GM19397 (cell line): Measurements from ENCODE around the gene ARID5B.
A peak's percentile ranks its signal among the peaks of the same experiment; 100 is the strongest.

Experiments used
- ATAC-seq: cut with Tn5 transposase; IDR thresholded peaks from one replicate; pipeline ENCODE4 v1.9.1; 2021; ENCODE audit warnings: mild to moderate bottlenecking, moderate library complexity; ENCODE audit not compliant: unreplicated experiment

Gene ARID5B

GRCh38 chr10:62047228-62047892, 145.9 kb downstream of the ARID5B start:
- ATAC-seq: no peak

GRCh38 chr10:62047960-62048383, 146.5 kb downstream of the ARID5B start:
- ATAC-seq: no peak

- ATAC-seq: no peak
Measured at GRCh38 chr10:62048470-62048869, 147.0 kb downstream of the ARID5B start.

GRCh38 chr10:62048919-62049623, 147.6 kb downstream of the ARID5B start:
- no peak for ATAC-seq

GRCh38 chr10:62049624-62050345, 148.3 kb downstream of the ARID5B start:
- no peak for ATAC-seq

DNA sequence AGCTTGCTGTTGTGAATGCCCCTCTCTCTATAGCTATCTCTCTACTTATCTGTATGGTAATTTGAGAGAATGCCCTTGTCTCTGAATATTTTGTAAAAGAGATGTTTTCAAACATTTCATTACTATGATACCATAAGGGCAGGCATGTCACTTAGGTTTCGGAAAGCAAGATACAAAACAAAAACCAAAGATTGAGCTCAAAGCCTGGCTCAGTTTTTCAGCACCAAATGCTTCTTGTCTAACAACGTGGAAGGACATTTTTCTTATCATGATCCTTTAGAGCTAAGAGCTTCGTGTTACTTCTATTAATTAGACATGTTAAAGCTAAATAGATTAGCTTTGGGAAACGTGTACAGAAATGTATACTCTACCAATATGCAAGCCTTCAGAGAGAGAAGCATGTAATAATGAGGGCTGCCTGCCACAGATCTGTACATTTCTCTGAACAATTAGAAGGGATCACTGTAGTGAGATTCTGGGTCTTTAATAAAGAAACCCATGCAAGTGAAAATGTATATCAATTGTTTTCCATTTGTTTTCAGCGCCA, 148.9 kb downstream of the ARID5B start:
- ATAC-seq: no peak

- ATAC-seq: peak; percentile 35
Measured at GRCh38 chr10:62050893-62051433, 149.5 kb downstream of the ARID5B start.

DNA sequence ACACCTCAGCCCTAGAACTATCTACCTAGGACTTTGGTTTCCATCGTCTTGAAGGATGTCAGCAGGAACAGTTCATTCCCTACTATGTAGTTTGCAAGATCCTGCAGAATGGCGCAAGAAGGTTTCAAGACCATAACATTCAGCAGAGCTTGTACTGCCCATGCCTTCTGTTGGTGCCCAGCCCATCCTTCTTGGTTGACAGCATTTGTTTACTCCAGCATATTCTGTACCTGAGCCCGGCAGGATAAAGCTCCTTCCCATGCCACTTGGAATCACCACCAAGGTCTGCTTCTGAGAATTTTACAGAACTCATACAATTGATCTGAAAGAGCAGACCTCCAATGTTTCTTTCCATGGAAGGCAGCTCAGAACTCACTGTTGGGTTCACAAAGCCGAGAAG, 150.8 kb downstream of the ARID5B start:
- ATAC-seq: no peak

DNA sequence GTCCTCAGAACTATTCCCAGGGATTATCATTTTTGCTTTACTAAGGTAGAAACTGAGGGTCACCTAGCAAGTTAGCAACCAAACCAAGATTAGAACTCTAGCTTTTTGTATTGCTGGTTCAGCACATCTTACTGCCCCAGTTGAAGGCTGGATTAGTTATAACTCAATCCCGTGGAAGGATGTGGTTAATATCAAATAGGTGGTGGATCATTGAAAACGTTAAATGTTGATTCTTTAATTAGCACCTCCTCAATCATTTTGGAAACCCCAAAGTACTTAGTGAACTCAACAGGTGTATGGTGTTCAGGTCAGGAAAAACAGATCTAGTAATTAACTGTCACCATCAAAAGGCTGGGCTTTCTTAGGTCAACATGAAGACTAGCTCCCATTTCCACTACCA, 152.4 kb downstream of the ARID5B start:
- no peak for ATAC-seq

DNA sequence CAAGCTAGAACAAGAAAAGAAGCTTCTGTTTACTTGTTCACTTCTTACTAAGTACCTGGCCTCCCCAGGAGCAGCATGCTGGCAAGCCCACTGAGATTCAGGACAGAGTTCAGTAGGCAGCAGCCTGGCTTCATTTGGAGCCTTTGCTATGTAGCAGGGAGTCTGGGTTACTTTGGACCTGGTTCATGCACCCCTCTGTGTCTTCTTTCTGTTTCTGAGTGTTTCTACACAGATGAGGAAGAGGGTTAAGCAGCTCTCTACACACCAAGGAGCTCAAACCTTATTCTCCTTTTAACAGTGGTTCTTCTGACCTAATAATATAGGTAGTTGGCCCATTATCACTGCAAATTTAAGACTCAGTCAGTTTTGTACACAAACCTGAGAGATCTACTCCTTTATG, 152.9 kb downstream of the ARID5B start:
- peak; percentile 40 for ATAC-seq

DNA sequence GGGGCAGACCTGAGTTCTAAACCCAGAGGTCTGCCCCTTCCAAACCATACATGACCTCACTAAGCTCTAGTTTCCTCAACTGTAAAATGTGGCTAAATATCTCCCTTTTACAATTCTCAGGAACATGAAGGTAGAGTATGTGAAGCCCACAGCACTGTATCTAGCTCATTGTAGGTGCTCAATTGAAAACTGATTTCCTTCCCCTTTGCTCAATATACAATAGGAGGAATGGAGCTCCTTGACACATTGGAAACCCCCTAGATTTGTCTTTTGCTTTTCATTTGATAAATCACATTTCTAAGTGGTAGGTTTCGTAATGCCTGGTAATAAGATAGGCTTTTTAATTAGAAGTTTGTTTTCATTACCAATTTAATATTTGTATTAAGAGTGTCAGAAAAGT, 153.3 kb downstream of the ARID5B start:
- peak; percentile 23 for ATAC-seq

GRCh38 chr10:62056219-62056618, 154.7 kb downstream of the ARID5B start:
- no peak for ATAC-seq

GRCh38 chr10:62056698-62057097, 155.2 kb downstream of the ARID5B start:
- no peak for ATAC-seq

GRCh38 chr10:62057359-62057758, 155.9 kb downstream of the ARID5B start:
- ATAC-seq: no peak

GRCh38 chr10:62057850-62058249, 156.4 kb downstream of the ARID5B start:
- ATAC-seq: no peak

- ATAC-seq: no peak
Measured at GRCh38 chr10:62058476-62058875, 157.0 kb downstream of the ARID5B start.

GRCh38 chr10:62058896-62059216, 157.4 kb downstream of the ARID5B start:
- no peak for ATAC-seq

DNA sequence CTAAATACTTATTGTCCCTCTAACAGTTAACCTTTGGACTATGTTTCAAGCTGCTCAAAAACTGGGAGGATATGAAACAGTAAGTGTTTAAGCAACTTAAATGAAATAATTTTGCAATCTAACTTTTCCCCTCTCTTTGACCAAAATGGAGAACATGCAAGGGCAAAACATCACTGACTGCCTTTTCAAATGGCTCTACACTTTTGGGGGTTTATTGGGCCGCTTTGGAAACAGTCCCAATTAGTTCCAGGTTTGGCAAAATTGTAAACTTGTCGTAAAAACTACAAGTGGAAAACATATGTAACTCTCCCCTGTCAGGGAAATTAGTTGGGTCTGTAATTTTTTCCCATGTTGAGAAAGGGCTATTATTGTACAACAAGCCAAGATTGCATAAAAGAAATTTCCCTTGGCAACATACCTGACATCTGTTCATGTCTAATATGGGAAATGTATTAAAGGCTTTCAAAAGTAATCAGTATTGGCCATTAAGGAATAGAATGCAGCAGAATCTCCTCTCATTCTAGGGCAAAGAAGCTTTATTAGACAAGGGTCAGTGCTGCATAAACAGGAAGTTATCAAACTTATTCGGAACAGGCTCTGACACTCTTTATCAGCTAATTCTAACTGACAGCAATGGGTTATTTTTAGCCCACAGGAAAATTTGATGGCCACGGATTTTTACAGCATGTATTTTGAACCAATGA, 157.9 kb downstream of the ARID5B start:
- no peak for ATAC-seq

- no peak for ATAC-seq
Measured at GRCh38 chr10:62062028-62062427, 160.5 kb downstream of the ARID5B start.

- ATAC-seq: no peak
Measured at GRCh38 chr10:62062752-62063512, 161.4 kb downstream of the ARID5B start.
